GM12892 (cell line): ENCODE results near the gene PARP15.

Source experiments
- DNase-seq: peaks from one replicate; pipeline ENCODE4 v3.0.0; 2011; ENCODE audit not compliant: insufficient read length
- FAIRE-seq: peaks from 2 replicates; lab custom pipeline; 2011; peaks lifted over from hg19 to GRCh38; lab: Jason Lieb, UNC
- POLR2A ChIP-seq: IDR thresholded peaks from 2 replicates; pipeline ENCODE4 v1.6.1; 2011; ENCODE audit warnings: low read depth, low read length, control low read depth
- POLR2AphosphoS5 ChIP-seq: IDR thresholded peaks from 2 replicates; pipeline ENCODE4 v1.6.1; 2011; ENCODE audit warnings: low read depth, low read length, control low read depth
- TAF1 ChIP-seq: IDR thresholded peaks from 2 replicates; pipeline ENCODE4 v1.6.1; 2011; ENCODE audit warnings: low read depth, mild to moderate bottlenecking, control low read depth, low read length, borderline replicate concordance

Gene PARP15

DNA sequence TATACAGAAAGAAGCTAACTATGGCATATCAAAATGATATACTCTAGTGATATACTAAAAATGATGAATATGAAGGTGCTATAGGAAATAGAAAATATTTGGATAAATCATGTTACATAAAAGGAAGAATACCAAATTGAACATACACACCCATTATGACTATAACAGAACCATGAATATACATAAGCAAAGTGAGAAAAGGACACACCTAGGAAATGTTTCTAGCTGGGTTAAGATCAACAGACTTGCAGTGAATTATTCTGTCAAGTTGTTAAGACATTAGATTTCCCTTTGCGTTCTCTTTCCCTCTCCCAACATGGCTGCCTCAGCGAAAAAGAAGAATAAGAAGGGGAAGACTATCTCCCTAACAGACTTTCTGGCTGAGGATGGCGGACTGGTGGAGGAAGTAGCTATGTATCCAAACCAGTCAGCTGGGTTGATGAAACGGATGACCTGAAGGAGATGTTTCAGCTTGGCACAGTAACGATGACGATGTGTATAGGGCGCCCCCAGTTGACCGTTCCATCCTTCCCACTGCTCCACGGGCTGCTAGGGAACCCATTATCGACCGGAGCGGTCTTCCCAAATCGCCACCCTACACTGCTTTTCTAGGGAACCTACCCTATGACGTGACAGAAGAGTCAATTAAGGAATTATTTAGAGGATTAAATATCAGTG, 83.0 kb downstream of the PARP15 start:
- TF ChIP-seq TAF1 (no peak), POLR2AphosphoS5 (no peak), POLR2A (no peak)
- DNase-seq, result no peak
- FAIRE-seq, result no peak

DNA sequence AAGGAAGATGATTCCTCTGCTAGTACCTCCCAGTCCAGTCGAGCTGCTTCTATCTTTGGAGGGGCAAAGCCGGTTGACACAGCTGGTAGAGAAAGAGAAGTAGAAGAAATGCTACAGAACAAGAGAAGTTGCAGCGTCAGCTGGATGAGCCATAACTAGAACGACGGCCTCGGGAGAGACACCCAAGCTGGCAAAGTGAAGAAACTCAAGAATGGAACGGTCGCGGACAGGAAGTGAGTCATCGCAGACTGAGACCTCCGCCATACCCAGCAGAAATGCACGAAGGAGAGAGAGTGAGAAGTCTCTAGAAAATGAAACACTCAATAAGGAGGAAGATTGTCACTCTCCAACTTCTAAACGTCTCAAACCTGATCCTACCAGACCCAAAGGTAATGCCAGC, 84.2 kb downstream of the PARP15 start:
- TF ChIP-seq POLR2A, result no peak
- no peak for TF ChIP-seq POLR2AphosphoS5
- no peak for TF ChIP-seq TAF1
- FAIRE-seq (no peak), DNase-seq (no peak)

- FAIRE-seq (no peak), DNase-seq (no peak)
- no peak for TF ChIP-seq POLR2A
- no peak for TF ChIP-seq TAF1
These were observed 85.1 kb downstream of the PARP15 start for GRCh38 chr3:122662505-122662904.

- no peak for DNase-seq
- FAIRE-seq, result no peak
- TF ChIP-seq POLR2A (no peak), POLR2AphosphoS5 (no peak)
These were observed 87.9 kb downstream of the PARP15 start for GRCh38 chr3:122665226-122665786.

- no peak for DNase-seq
- FAIRE-seq, result no peak
- TF ChIP-seq TAF1, result no peak
- no peak for TF ChIP-seq POLR2A
- no peak for TF ChIP-seq POLR2AphosphoS5
These were observed 88.4 kb downstream of the PARP15 start for GRCh38 chr3:122665881-122666280.

DNA sequence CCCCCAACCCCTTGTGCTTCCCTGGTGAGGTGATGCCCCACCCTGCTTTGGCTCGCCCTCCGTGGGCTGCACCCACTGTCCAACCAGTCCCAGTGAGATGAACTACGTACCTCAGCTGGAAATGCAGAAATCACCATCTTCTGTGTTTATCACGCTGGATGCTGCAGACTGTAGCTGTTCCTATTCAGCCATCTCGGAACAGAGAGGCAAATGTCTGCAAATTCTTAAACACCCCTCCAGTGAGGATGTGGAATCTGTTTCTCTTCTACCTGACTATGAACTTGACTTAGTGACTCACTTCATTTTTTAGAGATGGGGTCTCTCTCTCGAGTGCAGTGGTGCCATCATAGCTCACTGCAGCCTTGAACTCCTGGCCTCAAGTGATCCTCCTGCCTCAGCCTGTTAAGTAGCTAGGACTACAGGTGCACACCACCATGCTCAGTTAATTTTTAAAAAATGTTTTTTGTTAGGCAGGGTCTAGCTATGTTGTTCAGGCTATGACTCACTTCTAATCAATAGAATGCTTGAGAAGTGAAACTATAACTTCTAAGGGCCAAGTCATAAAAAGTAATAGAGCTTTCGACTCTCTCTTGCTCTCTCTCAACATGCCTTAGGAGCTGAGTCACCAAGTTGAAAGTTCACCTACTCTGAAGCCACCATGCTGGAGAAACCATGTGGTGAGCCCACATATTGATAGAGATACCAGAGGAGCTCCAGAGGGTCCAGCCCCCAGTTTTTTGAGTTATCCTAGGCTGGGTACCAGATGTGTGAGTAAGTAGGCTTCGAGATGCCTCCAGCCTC, 91.7 kb downstream of the PARP15 start:
- TF ChIP-seq POLR2A (no peak), POLR2AphosphoS5 (no peak), TAF1 (no peak)

GRCh38 chr3:122671553-122671952, 94.1 kb downstream of the PARP15 start:
- DNase-seq, result no peak
- no peak for FAIRE-seq
- TF ChIP-seq TAF1 (no peak), POLR2AphosphoS5 (no peak), POLR2A (no peak)

More for the DNA sequence above, 91.7 kb downstream of the PARP15 start:
- FAIRE-seq (peak; percentile 67), DNase-seq (no peak)

DNA sequence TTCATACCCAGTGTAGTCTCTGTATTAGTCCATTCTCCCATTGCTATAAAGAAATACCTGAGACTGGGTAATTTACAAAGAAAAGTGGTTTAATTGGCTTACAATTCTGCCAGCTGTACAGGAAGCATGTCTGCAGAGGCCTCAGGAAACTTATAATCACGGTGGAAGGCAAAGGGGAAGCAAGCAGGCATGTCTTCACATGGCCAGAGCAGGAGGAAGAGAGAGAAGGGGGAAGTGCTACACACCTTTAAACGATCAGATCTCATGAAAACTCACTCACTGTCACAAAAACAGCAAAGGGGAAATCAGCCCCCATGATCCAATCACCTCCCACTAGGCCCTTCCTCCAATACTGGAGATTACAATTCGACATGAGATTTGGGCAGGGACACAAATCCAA, 96.9 kb downstream of the PARP15 start:
- FAIRE-seq (no peak), DNase-seq (no peak)
- TF ChIP-seq POLR2A (no peak), TAF1 (no peak), POLR2AphosphoS5 (no peak)

DNA sequence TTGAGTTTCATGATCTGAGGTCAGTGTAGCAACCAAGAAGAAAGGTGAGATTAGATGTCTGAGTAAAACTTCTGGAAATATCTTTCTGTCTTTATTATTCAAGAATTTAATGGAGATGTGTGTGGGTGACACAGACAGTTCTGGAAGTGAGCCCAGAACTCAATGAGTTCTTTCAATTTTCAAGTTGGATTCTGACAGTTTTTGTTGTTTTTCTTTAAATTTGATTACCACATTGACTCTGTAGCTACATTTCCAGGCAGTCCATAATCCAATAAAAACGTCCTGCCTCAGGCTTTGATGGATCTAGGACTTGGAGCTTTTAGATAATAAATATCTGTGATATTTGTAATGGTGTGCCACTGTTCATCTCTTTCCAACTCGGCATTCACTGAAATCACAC, 99.3 kb downstream of the PARP15 start:
- no peak for FAIRE-seq
- no peak for TF ChIP-seq POLR2A
- TF ChIP-seq TAF1, result no peak
- no peak for TF ChIP-seq POLR2AphosphoS5
- DNase-seq, result no peak

- no peak for DNase-seq
- TF ChIP-seq POLR2AphosphoS5, result no peak
- no peak for TF ChIP-seq TAF1
- no peak for TF ChIP-seq POLR2A
- no peak for FAIRE-seq
These were observed 99.8 kb downstream of the PARP15 start for GRCh38 chr3:122677216-122677615.

DNA sequence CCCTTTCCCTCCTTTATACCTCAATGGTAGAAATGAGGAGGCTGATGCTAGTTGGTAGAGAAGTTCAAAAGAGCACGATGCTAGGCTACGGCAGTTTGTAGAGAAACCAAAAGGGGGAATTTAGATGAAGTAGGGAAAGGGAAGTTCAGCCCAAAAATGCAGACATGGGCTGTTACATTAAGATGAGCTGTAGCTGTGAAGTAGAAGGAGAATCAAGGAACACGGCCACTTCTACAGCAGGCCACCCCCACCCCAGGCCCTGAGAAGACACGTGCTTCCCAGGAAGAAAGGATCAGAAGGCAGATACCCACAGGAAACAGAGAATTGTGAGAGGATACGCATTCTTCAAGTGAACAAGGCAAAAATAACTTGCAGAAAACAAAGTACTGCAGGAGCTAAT, 101.1 kb downstream of the PARP15 start:
- DNase-seq (no peak), FAIRE-seq (peak; percentile 74)
- TF ChIP-seq POLR2AphosphoS5 (no peak), POLR2A (no peak), TAF1 (no peak)
